Left ventricle myocardium inferior (tissue), 1 donor: Measurements from ENCODE around the gene IER3. TPM values are rescaled to one million over a fixed set of nuclear protein-coding genes. Genes with fewer than 3 reads are reported as not detected.

Experiments
- DNase-seq: peaks from one replicate; pipeline ENCODE4 v3.0.0-alpha.2; 2020
- H3K27ac ChIP-seq: fragments of 200-600 bp; replicated peaks from 2 replicates; pipeline ENCODE4 v1.8.0; 2021
- H3K27me3 ChIP-seq: fragments of 200-600 bp; 2 replicates; pipeline ENCODE4 v1.8.0; 2021; ENCODE audit warnings: low read depth
- H3K36me3 ChIP-seq: fragments of 200-600 bp; 2 replicates; pipeline ENCODE4 v1.8.0; 2021
- H3K4me1 ChIP-seq: fragments of 200-600 bp; 2 replicates; pipeline ENCODE4 v1.8.0; 2021
- H3K4me3 ChIP-seq: fragments of 200-600 bp; 2 replicates; pipeline ENCODE4 v1.8.0; 2021; ENCODE audit warnings: mild to moderate bottlenecking, moderate library complexity
- H3K9me3 ChIP-seq: fragments of 200-600 bp; replicated peaks from 2 replicates; pipeline ENCODE4 v1.8.0; 2021
- intact Hi-C: fragments of 100-400 bp; cut with micrococcal nuclease; formaldehyde crosslinking; loops from one replicate; pipeline ENCODE4 v1.11.0; 2022
- total RNA-seq: library from RNA; stranded (reverse); fragmentation: NEBNext Ultra II Directional; extraction: Animal tissue kit (Norgen Biotek cat#: 25700); gene quantifications from one replicate; pipeline ENCODE4 v1.2.1, GENCODE V29; 2021
- TF ChIP-seq, protein P1 (sequence below): fragments of 200-600 bp; IDR thresholded peaks from 2 replicates; pipeline ENCODE4 v1.8.0; 2021; ENCODE audit warnings: antibody characterized with exemption, mild to moderate bottlenecking, borderline replicate concordance
- donor health status: DM: no; HTN: yes; CAD: no; lungs with severe emphysema.

The IER3 gene
- total RNA-seq, 1 donor from 2014 or later, result 41.4 TPM

GRCh38 chr6:30732237-30732943 is 12.0 kb downstream of the IER3 start:
- TF ChIP-seq, protein P1, sequence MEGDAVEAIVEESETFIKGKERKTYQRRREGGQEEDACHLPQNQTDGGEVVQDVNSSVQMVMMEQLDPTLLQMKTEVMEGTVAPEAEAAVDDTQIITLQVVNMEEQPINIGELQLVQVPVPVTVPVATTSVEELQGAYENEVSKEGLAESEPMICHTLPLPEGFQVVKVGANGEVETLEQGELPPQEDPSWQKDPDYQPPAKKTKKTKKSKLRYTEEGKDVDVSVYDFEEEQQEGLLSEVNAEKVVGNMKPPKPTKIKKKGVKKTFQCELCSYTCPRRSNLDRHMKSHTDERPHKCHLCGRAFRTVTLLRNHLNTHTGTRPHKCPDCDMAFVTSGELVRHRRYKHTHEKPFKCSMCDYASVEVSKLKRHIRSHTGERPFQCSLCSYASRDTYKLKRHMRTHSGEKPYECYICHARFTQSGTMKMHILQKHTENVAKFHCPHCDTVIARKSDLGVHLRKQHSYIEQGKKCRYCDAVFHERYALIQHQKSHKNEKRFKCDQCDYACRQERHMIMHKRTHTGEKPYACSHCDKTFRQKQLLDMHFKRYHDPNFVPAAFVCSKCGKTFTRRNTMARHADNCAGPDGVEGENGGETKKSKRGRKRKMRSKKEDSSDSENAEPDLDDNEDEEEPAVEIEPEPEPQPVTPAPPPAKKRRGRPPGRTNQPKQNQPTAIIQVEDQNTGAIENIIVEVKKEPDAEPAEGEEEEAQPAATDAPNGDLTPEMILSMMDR, result no peak
- no peak for DNase-seq
- H3K4me3 ChIP-seq, result no peak overlapping the region
- no peak overlapping the region for H3K27ac ChIP-seq
- no peaks in the 10 kb centered on the region for H3K27me3 ChIP-seq
- peaks cover 35% of the 10 kb centered on the region for H3K4me1 ChIP-seq
- intact Hi-C loops, result no loop called here
- no peaks in the 10 kb centered on the region for H3K9me3 ChIP-seq
- peaks cover 98% of the 10 kb centered on the region for H3K36me3 ChIP-seq

GRCh38 chr6:30730601-30731435 is 13.5 kb downstream of the IER3 start:
- Histone ChIP-seq H3K36me3 (peaks cover 96% of the 10 kb centered on the region), H3K9me3 (no peaks in the 10 kb centered on the region), H3K4me1 (peaks cover 32% of the 10 kb centered on the region), H3K27me3 (no peaks in the 10 kb centered on the region), H3K4me3 (peak overlapping the region; percentile 27), H3K27ac (peak overlapping the region; percentile 58)
- intact Hi-C loops, result no loop called here
- DNase-seq, result peak; percentile 74
- TF ChIP-seq, protein P1, result peak; percentile 76

DNA sequence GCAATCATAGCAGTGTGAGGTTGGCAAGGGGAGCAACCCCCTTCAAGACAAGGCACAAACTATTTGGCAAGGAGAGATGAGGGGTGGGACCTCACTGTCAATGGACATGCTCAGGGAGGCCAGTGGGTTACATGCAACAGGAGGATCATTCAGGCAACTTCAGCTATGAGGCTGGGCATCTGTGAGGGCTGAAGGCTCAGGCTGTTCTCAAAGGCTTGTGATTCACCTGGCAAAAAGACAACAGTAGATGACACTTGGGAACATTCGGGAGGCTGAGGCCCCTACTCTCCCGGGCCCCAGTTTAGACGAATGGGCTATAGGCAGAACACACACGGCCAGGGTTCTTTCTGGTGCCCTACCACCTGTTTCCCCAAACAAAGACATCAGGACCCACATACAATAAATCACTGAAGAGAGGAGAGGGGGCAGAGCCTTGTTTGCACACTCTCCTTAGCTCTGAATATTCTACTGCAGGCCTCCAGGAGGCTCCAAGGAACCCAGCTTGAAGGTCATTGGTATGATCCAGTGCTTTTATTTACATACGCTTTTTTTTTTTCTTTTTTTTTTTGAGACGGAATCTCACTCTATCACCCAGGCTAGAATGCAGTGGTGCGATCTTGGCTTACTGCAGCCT is 16.3 kb downstream of the IER3 start:
- peak overlapping the region; percentile 15 for H3K27ac ChIP-seq
- DNase-seq, result no peak
- H3K4me1 ChIP-seq, result peaks cover 55% of the 10 kb centered on the region
- no peak overlapping the region for H3K4me3 ChIP-seq
- no peaks in the 10 kb centered on the region for H3K9me3 ChIP-seq
- no peaks in the 10 kb centered on the region for H3K27me3 ChIP-seq
- intact Hi-C loops, result no loop called here
- TF ChIP-seq, protein P1, result no peak
- peaks cover 96% of the 10 kb centered on the region for H3K36me3 ChIP-seq

- H3K4me3 ChIP-seq, result no peak overlapping the region
- no peaks in the 10 kb centered on the region for H3K27me3 ChIP-seq
- H3K27ac ChIP-seq, result peak overlapping the region; percentile 15
- H3K36me3 ChIP-seq, result peaks cover 87% of the 10 kb centered on the region
- intact Hi-C loops, result no loop called here
- no peaks in the 10 kb centered on the region for H3K9me3 ChIP-seq
- TF ChIP-seq, protein P1, result no peak
- DNase-seq, result no peak
- H3K4me1 ChIP-seq, result peaks cover 65% of the 10 kb centered on the region
Observed at GRCh38 chr6:30726506-30727413, 17.6 kb downstream of the IER3 start.
